SK-N-SH (cell line): ENCODE measurements around the gene SLC17A7. TPM values are rescaled to one million over a fixed set of nuclear protein-coding genes. Genes with fewer than 3 reads are reported as not detected.

ENCODE experiments used
- CTCF ChIA-PET: fragments of 300-600, 350-600 bp; formaldehyde crosslinking; extraction: SDS; loops from one replicate; lab custom pipeline; 2021; lab: Yijun Ruan, JAX
- POLR2A ChIA-PET: fragments of 350-600 bp; sonication (Branson Sonifier 250); formaldehyde crosslinking; extraction: SDS; loops from one replicate; lab custom pipeline; 2020; ENCODE audit warnings: antibody characterized with exemption, inconsistent platforms; lab: Yijun Ruan, JAX
- DNase-seq: peaks from one replicate; pipeline ENCODE4 v3.0.0; 2012
- H2AFZ ChIP-seq: fragments of 200-600 bp; sonication (generic); 2 replicates; pipeline ENCODE4 v1.8.1; 2016; ENCODE audit warnings: antibody characterized with exemption, mild to moderate bottlenecking, low read depth
- H3F3A ChIP-seq: fragments of 200-600 bp; sonication (generic); replicated peaks from 2 replicates; pipeline ENCODE3; 2016; ENCODE audit warnings: antibody characterized with exemption, mild to moderate bottlenecking; ENCODE audit not compliant: insufficient read depth
- H3K27ac ChIP-seq, 2 experiments: fragments of 200-500 bp in 1 of 2; fragments of 200-600 bp in 1 of 2; sonication (Bioruptor generic) in 1 of 2; sonication (generic), shearing (Covaris generic) in 1 of 2; 2 replicates each; pipeline versions ENCODE4 v1.5.1 to v1.6.1; 2014 to 2016; ENCODE audit warnings: low read depth in 2 of 2, inconsistent platforms in 1 of 2, low read length in 1 of 2, mild to moderate bottlenecking in 1 of 2, mixed read lengths in 1 of 2
- H3K27me3 ChIP-seq: fragments of 200-600 bp; sonication (generic), shearing (Covaris generic); 2 replicates; pipeline ENCODE4 v1.6.1; 2016; ENCODE audit warnings: mixed run types; ENCODE audit not compliant: insufficient read depth
- H3K36me3 ChIP-seq, 2 experiments: fragments of 200-500 bp in 1 of 2; fragments of 200-600 bp in 1 of 2; sonication (Bioruptor generic) in 1 of 2; sonication (generic) in 1 of 2; replicated peaks in 1 of 2; 2 replicates each; pipeline versions ENCODE3 to v1.5.1; 2014 to 2016; ENCODE audit warnings: low read length in 1 of 2, mild to moderate bottlenecking in 1 of 2; ENCODE audit not compliant: insufficient read depth in 2 of 2, control insufficient read depth in 1 of 2
- H3K4me1 ChIP-seq, 2 experiments: fragments of 200-500 bp in 1 of 2; fragments of 200-600 bp in 1 of 2; sonication (Bioruptor generic) in 1 of 2; sonication (generic), shearing (Covaris generic) in 1 of 2; 2 replicates each; pipeline versions ENCODE4 v1.5.1 to v1.6.1; 2014 to 2016; ENCODE audit warnings: low read depth in 1 of 2, low read length in 1 of 2, mixed run types in 1 of 2; ENCODE audit not compliant: insufficient read depth in 2 of 2, control insufficient read depth in 1 of 2
- H3K4me2 ChIP-seq: fragments of 200-600 bp; sonication (generic), shearing (Covaris generic); 2 replicates; pipeline ENCODE4 v1.6.1; 2017; ENCODE audit warnings: mixed run types
- H3K4me3 ChIP-seq, 2 experiments: fragments of 200-500 bp in 1 of 2; fragments of 200-600 bp in 1 of 2; sonication (Bioruptor generic) in 1 of 2; sonication (generic), shearing (Covaris generic) in 1 of 2; 2 replicates each; pipeline versions ENCODE4 v1.5.1 to v1.8.1; 2014 to 2016; ENCODE audit warnings: low read depth in 2 of 2, inconsistent platforms in 1 of 2, low read length in 1 of 2, mild to moderate bottlenecking in 1 of 2, mixed read lengths in 1 of 2, moderate library complexity in 1 of 2
- H3K79me2 ChIP-seq: fragments of 200-600 bp; sonication (generic); 2 replicates; pipeline ENCODE4 v1.8.1; 2017; ENCODE audit warnings: mild to moderate bottlenecking; ENCODE audit not compliant: insufficient read depth
- H3K9ac ChIP-seq: fragments of 200-600 bp; sonication (generic); 2 replicates; pipeline ENCODE4 v1.6.1; 2017; ENCODE audit warnings: mixed run types
- H3K9me2 ChIP-seq: fragments of 200-600 bp; sonication (generic); 2 replicates; pipeline ENCODE4 v1.6.1; 2017; ENCODE audit warnings: mixed run types
- H3K9me3 ChIP-seq: fragments of 200-600 bp; sonication (generic); 2 replicates; pipeline ENCODE4 v1.6.1; 2017; ENCODE audit warnings: mixed run types, mild to moderate bottlenecking, moderate library complexity
- H4K20me1 ChIP-seq: fragments of 200-600 bp; sonication (generic); 2 replicates; pipeline ENCODE4 v1.6.1; 2017; ENCODE audit warnings: mild to moderate bottlenecking, mixed run types; ENCODE audit not compliant: insufficient read depth
- CTCF ChIP-seq: fragments of 200-600 bp; sonication (generic); IDR thresholded peaks from 2 replicates; pipeline ENCODE4 v1.6.1; 2017; ENCODE audit warnings: antibody characterized with exemption, mild to moderate bottlenecking, moderate library complexity
- EP300 ChIP-seq, 2 experiments: IDR thresholded peaks; 2 replicates each; pipeline versions ENCODE4 v1.4.0 to v1.6.1; 2012; ENCODE audit warnings: borderline replicate concordance in 1 of 2, low read depth in 1 of 2, low read length in 1 of 2
- GABPA ChIP-seq: IDR thresholded peaks from 2 replicates; pipeline ENCODE4 v1.4.0; 2012; ENCODE audit warnings: low read depth, mild to moderate bottlenecking
- IRF3 ChIP-seq: fragments of 150-350 bp; IDR thresholded peaks from 2 replicates; pipeline ENCODE4 v1.6.1; 2016; ENCODE audit warnings: mild to moderate bottlenecking, low read depth, low read length
- MEF2A ChIP-seq: IDR thresholded peaks from 2 replicates; pipeline ENCODE4 v1.4.0; 2012; ENCODE audit warnings: low read depth, borderline replicate concordance
- NFIC ChIP-seq: IDR thresholded peaks from 2 replicates; pipeline ENCODE4 v1.4.0; 2012; ENCODE audit warnings: borderline replicate concordance
- POLR2AphosphoS5 ChIP-seq: IDR thresholded peaks from 2 replicates; pipeline ENCODE4 v1.6.1; 2012; ENCODE audit warnings: low read depth, low read length
- RCOR1 ChIP-seq: fragments of 150-350 bp; IDR thresholded peaks from 2 replicates; pipeline ENCODE4 v1.6.1; 2017; ENCODE audit warnings: antibody characterized with exemption, low read length
- REST ChIP-seq: IDR thresholded peaks from 2 replicates; pipeline ENCODE4 v1.6.1; 2012; ENCODE audit warnings: mild to moderate bottlenecking, low read depth, low read length, moderate library complexity
- RXRA ChIP-seq: IDR thresholded peaks from 2 replicates; pipeline ENCODE4 v1.4.0; 2012; ENCODE audit warnings: low read depth, mild to moderate bottlenecking, borderline replicate concordance
- TEAD4 ChIP-seq: IDR thresholded peaks from 2 replicates; pipeline ENCODE4 v1.4.0; 2012; ENCODE audit warnings: mild to moderate bottlenecking, borderline replicate concordance; ENCODE audit not compliant: insufficient read depth
- USF1 ChIP-seq: IDR thresholded peaks from 2 replicates; pipeline ENCODE4 v1.4.0; 2012; ENCODE audit warnings: low read depth, borderline replicate concordance
- YY1 ChIP-seq: IDR thresholded peaks from 2 replicates; pipeline ENCODE4 v1.4.0; 2012; ENCODE audit warnings: low read depth, mild to moderate bottlenecking
- WGBS: methylation state at CpG from one replicate; pipeline ENCODE4 v1.1.6; 2017; ENCODE audit warnings: low lambda C conversion rate; 5-methylcytosine and 5-hydroxymethylcytosine counted together
- polyA plus RNA-seq, 3 experiments: library from polyadenylated mRNA; depleted of rRNA; stranded (reverse); fragments of >200 nt; gene quantifications; 2 replicates each; pipeline ENCODE4 v1.2.3, GENCODE V29; 2012

SLC17A7 gene
- polyA plus RNA-seq, 1 of the 3 experiments (the other 2 are of a cell fraction), result 0.59 TPM

- H3K27ac ChIP-seq, result peak overlapping the region; percentile 13 to 80
- no peaks in the 10 kb centered on the region for H3K9me3 ChIP-seq
- H2AFZ ChIP-seq, result no peak overlapping the region
- WGBS, result 58% methylated on average over 12 of the region's 15 CpGs
- H4K20me1 ChIP-seq, result peaks cover 32% of the 10 kb centered on the region
- POLR2A ChIA-PET, result interaction anchor here (0.6 kb wide), 2 partner anchors 92 to 490 kb away, joined by 3 read pairs; no protein-coding TSS in a partner anchor
- H3K9ac ChIP-seq, result peak overlapping the region; percentile 98
- H3K4me2 ChIP-seq, result peak overlapping the region; percentile 92
- DNase-seq, result no peak
- CTCF ChIA-PET, result interaction anchor here (1.0 to 3.4 kb wide), 2 partner anchors 57 to 80 kb away, joined by 4 to 12 read pairs; no protein-coding TSS in a partner anchor
- H3K4me1 ChIP-seq, result peaks cover 0 to 21% of the 10 kb centered on the region in 2 experiments; a peak in 1 of 4 replicates
- peaks cover 36 to 48% of the 10 kb centered on the region in 2 experiments for H3K36me3 ChIP-seq
- peaks cover 65% of the 10 kb centered on the region for H3F3A ChIP-seq
- no peaks in the 10 kb centered on the region for H3K9me2 ChIP-seq
- H3K79me2 ChIP-seq, result peaks cover 38% of the 10 kb centered on the region
- peak overlapping the region; percentile 86 to 92 for H3K4me3 ChIP-seq
- H3K27me3 ChIP-seq, result no peaks in the 10 kb centered on the region
- TF ChIP-seq RXRA (no peak), USF1 (no peak), IRF3 (no peak), REST (no peak), POLR2AphosphoS5 (peak; percentile 44; the same call in 1 of the 2 replicates), TEAD4 (no peak), GABPA (no peak)
Observed at GRCh38 chr19:49489601-49490167, 48.4 kb upstream of the SLC17A7 start.

GRCh38 chr19:49488863-49489537, 47.7 kb upstream of the SLC17A7 start:
- POLR2A ChIA-PET, result interaction anchor here (0.6 to 1.1 kb wide), 4 partner anchors 43 to 490 kb away, joined by 3 read pairs; no protein-coding TSS in a partner anchor
- no peak for TF ChIP-seq YY1
- TF ChIP-seq EP300 (IDR thresholded peaks at IDR 0.05; ENCODE audit: borderline replicate concordance in 1 of 2, low read depth in 1 of 2, low read length in 1 of 2), result no peak
- TF ChIP-seq RCOR1, result no peak
- TF ChIP-seq CTCF, result no peak
- no peak for TF ChIP-seq MEF2A
- TF ChIP-seq REST, result no peak
- TF ChIP-seq NFIC, result no peak

More at GRCh38 chr19:49488863-49489537, 47.7 kb upstream of the SLC17A7 start:
- H3K27ac ChIP-seq, result peak overlapping the region; percentile 13 to 80
- CTCF ChIA-PET, result interaction anchor here (1.0 to 3.4 kb wide), 3 partner anchors 17 to 81 kb away, joined by 3 to 12 read pairs (median 4); no protein-coding TSS in a partner anchor
- peaks cover 38% of the 10 kb centered on the region for H3K79me2 ChIP-seq
- H3K9me3 ChIP-seq, result no peaks in the 10 kb centered on the region
- no peak for DNase-seq
- H3K9ac ChIP-seq, result peak overlapping the region; percentile 98
- H3F3A ChIP-seq, result peaks cover 59% of the 10 kb centered on the region
- no peaks in the 10 kb centered on the region for H3K9me2 ChIP-seq
- H3K36me3 ChIP-seq, result peaks cover 36 to 48% of the 10 kb centered on the region in 2 experiments
- H3K4me3 ChIP-seq, result peak overlapping the region; percentile 86 to 92
- H3K4me2 ChIP-seq, result peak overlapping the region; percentile 92
- WGBS, result 9% methylated on average over 15 of the region's 15 CpGs
- H4K20me1 ChIP-seq, result peaks cover 32% of the 10 kb centered on the region
- H3K4me1 ChIP-seq, result peaks cover 0 to 21% of the 10 kb centered on the region in 2 experiments; a peak in 1 of 4 replicates
- no peak overlapping the region for H2AFZ ChIP-seq
- H3K27me3 ChIP-seq, result no peaks in the 10 kb centered on the region
